KOPT-K1 (cell line): ENCODE measurements around the gene PPA2.
A peak's percentile ranks its signal among the peaks of the same experiment; 100 is the strongest.

Experiments
- H3K27ac ChIP-seq: fragments of 200-600 bp; sonication (generic); 2 replicates; pipeline ENCODE4 v1.5.1; 2016; ENCODE audit warnings: antibody characterized with exemption, mild to moderate bottlenecking, low read depth, low read length; ENCODE audit not compliant: poor library complexity, severe bottlenecking
- H3K36me3 ChIP-seq: fragments of 200-600 bp; sonication (generic); 2 replicates; pipeline ENCODE4 v1.5.1; 2017; ENCODE audit warnings: antibody characterized with exemption, mild to moderate bottlenecking, low read length, moderate library complexity; ENCODE audit not compliant: insufficient read depth
- H3K9me3 ChIP-seq: fragments of 200-600 bp; sonication (generic); 2 replicates; pipeline ENCODE4 v1.5.1; 2017; ENCODE audit warnings: antibody characterized with exemption, low read length, mild to moderate bottlenecking; ENCODE audit not compliant: insufficient read depth, poor library complexity, severe bottlenecking

The PPA2 gene

GRCh38 chr4:105473324-105474098, at the start of gene PPA2:
Gene PPA2, minus strand, starts transcription at chr4:105474062. Its CDS starts 12 bp downstream, at chr4:105474050.
- no peaks in the 10 kb centered on the region for H3K9me3 ChIP-seq
- no peaks in the 10 kb centered on the region; the same call in 1 of the 2 replicates for H3K36me3 ChIP-seq
- peak within 1 kb of the TSS; percentile 81 for H3K27ac ChIP-seq

- H3K9me3 ChIP-seq: no peaks in the 10 kb centered on the region
- H3K27ac ChIP-seq: no peak overlapping the region
- no peaks in the 10 kb centered on the region for H3K36me3 ChIP-seq
Observed at GRCh38 chr4:105520819-105521790, 47.2 kb upstream of the PPA2 start.

- no peak overlapping the region for H3K27ac ChIP-seq
- H3K36me3 ChIP-seq: no peaks in the 10 kb centered on the region
- H3K9me3 ChIP-seq: no peaks in the 10 kb centered on the region
Observed at GRCh38 chr4:105510245-105510644, 36.4 kb upstream of the PPA2 start.

GRCh38 chr4:105509714-105510113, 35.9 kb upstream of the PPA2 start:
- H3K9me3 ChIP-seq: no peaks in the 10 kb centered on the region
- no peak overlapping the region for H3K27ac ChIP-seq
- no peaks in the 10 kb centered on the region for H3K36me3 ChIP-seq

GRCh38 chr4:105509291-105509690, 35.4 kb upstream of the PPA2 start:
- H3K9me3 ChIP-seq: no peaks in the 10 kb centered on the region
- H3K36me3 ChIP-seq: no peaks in the 10 kb centered on the region
- no peak overlapping the region for H3K27ac ChIP-seq

- no peaks in the 10 kb centered on the region for H3K36me3 ChIP-seq
- no peak overlapping the region for H3K27ac ChIP-seq
- no peaks in the 10 kb centered on the region for H3K9me3 ChIP-seq
Observed at GRCh38 chr4:105504744-105505143, 30.9 kb upstream of the PPA2 start.

- Histone ChIP-seq H3K27ac (no peak overlapping the region), H3K9me3 (no peaks in the 10 kb centered on the region), H3K36me3 (no peaks in the 10 kb centered on the region)
Observed at GRCh38 chr4:105503484-105503883, 29.6 kb upstream of the PPA2 start.

GRCh38 chr4:105496899-105497298, 23.0 kb upstream of the PPA2 start:
- Histone ChIP-seq H3K27ac (no peak overlapping the region), H3K9me3 (no peaks in the 10 kb centered on the region), H3K36me3 (no peaks in the 10 kb centered on the region)

- Histone ChIP-seq H3K27ac (no peak overlapping the region), H3K36me3 (no peaks in the 10 kb centered on the region), H3K9me3 (no peaks in the 10 kb centered on the region)
Observed at GRCh38 chr4:105495667-105496066, 21.8 kb upstream of the PPA2 start.

GRCh38 chr4:105490523-105490922, 16.7 kb upstream of the PPA2 start:
- no peak overlapping the region for H3K27ac ChIP-seq
- H3K9me3 ChIP-seq: peaks cover 6% of the 10 kb centered on the region

GRCh38 chr4:105483840-105484239, 10.0 kb upstream of the PPA2 start:
- Histone ChIP-seq H3K27ac (no peak overlapping the region), H3K9me3 (no peaks in the 10 kb centered on the region)

More at GRCh38 chr4:105490523-105490922, 16.7 kb upstream of the PPA2 start:
- no peaks in the 10 kb centered on the region for H3K36me3 ChIP-seq

GRCh38 chr4:105474099-105474518, 247 bp upstream of the PPA2 start:
- Histone ChIP-seq H3K9me3 (no peaks in the 10 kb centered on the region), H3K36me3 (no peaks in the 10 kb centered on the region; the same call in 1 of the 2 replicates), H3K27ac (peak overlapping the region; percentile 81)

More at GRCh38 chr4:105483840-105484239, 10.0 kb upstream of the PPA2 start:
- H3K36me3 ChIP-seq: no peaks in the 10 kb centered on the region

GRCh38 chr4:105472871-105473323, 965 bp downstream of the PPA2 start:
- Histone ChIP-seq H3K27ac (peak overlapping the region; percentile 81), H3K36me3 (peaks cover 2% of the 10 kb centered on the region), H3K9me3 (no peaks in the 10 kb centered on the region)

GRCh38 chr4:105471566-105472176, 2.2 kb downstream of the PPA2 start:
- H3K9me3 ChIP-seq: no peaks in the 10 kb centered on the region
- H3K36me3 ChIP-seq: peaks cover 14% of the 10 kb centered on the region
- no peak overlapping the region for H3K27ac ChIP-seq

GRCh38 chr4:105470766-105471165, 3.1 kb downstream of the PPA2 start:
- peaks cover 23% of the 10 kb centered on the region for H3K36me3 ChIP-seq
- H3K9me3 ChIP-seq: no peaks in the 10 kb centered on the region
- no peak overlapping the region for H3K27ac ChIP-seq
